ENCODE measurements around the gene HARS2. TPM values are rescaled to one million over a fixed set of nuclear protein-coding genes. Genes with fewer than 3 reads are reported as not detected.
A peak's percentile ranks its signal among the peaks of the same experiment; 100 is the strongest.
"Not testable (repeated sequence)": the region's sequence is repeated elsewhere in the genome, so short reads cannot be mapped to it uniquely, and the experiment has no call there.

Gene HARS2
- total and polyA plus RNA-seq, 9 donors, result 21.8 to 29.5 (median 25.0) TPM

GRCh38 chr5:140696891-140697492 is 5.7 kb downstream of the HARS2 start:
- Histone ChIP-seq H3K27me3 (ENCODE audit: control insufficient read depth, insufficient read depth, low read length) (no peaks in the 10 kb centered on the region), H3K9me3 (replicated peaks; ENCODE audit: control insufficient read depth, low read depth, low read length) (no peaks in the 10 kb centered on the region), H3K36me3 (ENCODE audit: control insufficient read depth, insufficient read depth, low read length) (peaks cover 73% of the 10 kb centered on the region), H3K4me1 (ENCODE audit: control insufficient read depth, insufficient read depth, low read length) (peaks cover 16% of the 10 kb centered on the region), H3K4me3 (ENCODE audit: low read length) (no peak overlapping the region), H3K27ac (ENCODE audit: low read length) (no peak overlapping the region)
- 90% methylated on average over 4 of the region's 4 CpGs for WGBS (ENCODE audit: insufficient coverage)
- no peak for DNase-seq

DNA sequence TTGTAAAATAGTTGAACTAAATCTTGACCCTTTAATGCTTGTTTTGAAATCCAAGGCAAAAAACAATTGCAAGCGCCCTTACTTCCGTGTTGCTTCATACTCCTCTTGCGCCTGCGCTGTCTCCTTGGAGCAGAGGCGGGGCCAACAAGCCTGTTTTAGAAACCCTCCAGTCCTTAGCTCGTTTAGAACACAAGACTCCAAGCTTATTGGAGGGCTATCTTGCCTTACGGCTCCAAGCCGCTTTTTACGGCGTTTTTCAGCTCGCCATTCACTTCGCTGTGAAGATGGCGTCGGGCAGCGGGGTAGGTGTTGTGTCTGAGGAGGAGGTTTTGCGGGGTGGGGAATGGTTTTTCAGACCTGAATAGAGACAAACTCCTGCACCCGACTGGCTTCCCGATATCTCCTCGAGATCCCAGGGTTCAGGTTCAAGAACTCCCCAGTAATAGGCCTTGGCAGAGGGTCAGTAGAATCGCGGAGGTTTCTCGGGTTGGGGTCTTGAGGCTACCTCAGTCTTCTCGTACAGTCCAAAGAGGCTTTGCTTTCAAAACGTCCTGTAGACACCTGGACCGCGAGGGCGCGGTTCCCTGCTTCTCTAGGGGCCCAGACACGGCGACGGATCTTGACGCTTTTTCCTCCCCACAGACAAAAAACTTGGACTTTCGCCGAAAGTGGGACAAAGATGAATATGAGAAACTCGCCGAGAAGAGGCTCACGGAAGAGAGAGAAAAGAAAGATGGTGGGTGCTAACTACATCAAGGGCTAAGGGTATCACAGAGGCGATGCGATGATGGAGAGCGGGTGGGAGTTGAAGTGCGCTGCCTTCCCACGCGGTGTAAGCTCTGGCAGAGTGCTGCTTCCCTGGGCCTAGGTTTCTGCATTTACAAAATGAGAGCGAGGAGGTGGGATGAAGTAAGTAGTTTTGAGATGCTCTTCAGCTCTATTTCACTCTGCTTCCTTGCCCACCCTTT is 9.2 kb downstream of the HARS2 start, which contains the start of gene ZMAT2:
ZMAT2 (plus strand) TSS at position 271 of the 968 bp plus-strand sequence; CDS start at position 285, 14 bp downstream.
- DNase-seq, result peak; percentile 99

GRCh38 chr5:140707812-140708211 is 16.6 kb downstream of the HARS2 start:
- no peak overlapping the region for H3K27ac ChIP-seq (ENCODE audit: low read length)
- peaks cover 30% of the 10 kb centered on the region for H3K36me3 ChIP-seq (ENCODE audit: control insufficient read depth, insufficient read depth, low read length)

More for the DNA sequence above, 9.2 kb downstream of the HARS2 start, which contains the start of gene ZMAT2:
- Histone ChIP-seq H3K4me3 (ENCODE audit: low read length) (peak within 1 kb of the TSS; percentile 96), H3K27ac (ENCODE audit: low read length) (peak within 1 kb of the TSS; percentile 80), H3K27me3 (ENCODE audit: control insufficient read depth, insufficient read depth, low read length) (no peaks in the 10 kb centered on the region), H3K36me3 (ENCODE audit: control insufficient read depth, insufficient read depth, low read length) (peaks cover 76% of the 10 kb centered on the region), H3K4me1 (ENCODE audit: control insufficient read depth, insufficient read depth, low read length) (peaks cover 9% of the 10 kb centered on the region), H3K9me3 (replicated peaks; ENCODE audit: control insufficient read depth, low read depth, low read length) (no peaks in the 10 kb centered on the region)
- WGBS (ENCODE audit: insufficient coverage), result 2% methylated on average over 37 of the region's 44 CpGs

GRCh38 chr5:140708787-140709186 is 17.5 kb downstream of the HARS2 start:
- WGBS (ENCODE audit: insufficient coverage), result no CpG with 5 or more reads among the region's 9 CpGs
- DNase-seq; H3K4me1 ChIP-seq (ENCODE audit: control insufficient read depth, insufficient read depth, low read length); H3K27me3 ChIP-seq (ENCODE audit: control insufficient read depth, insufficient read depth, low read length); H3K4me3 ChIP-seq (ENCODE audit: low read length); H3K9me3 ChIP-seq (replicated peaks; ENCODE audit: control insufficient read depth, low read depth, low read length); H3K27ac ChIP-seq (ENCODE audit: low read length): not testable (repeated sequence)
- peaks cover 22% of the 10 kb centered on the region for H3K36me3 ChIP-seq (ENCODE audit: control insufficient read depth, insufficient read depth, low read length)

More at GRCh38 chr5:140707812-140708211, 16.6 kb downstream of the HARS2 start:
- DNase-seq, result no peak
- peaks cover 6% of the 10 kb centered on the region for H3K4me1 ChIP-seq (ENCODE audit: control insufficient read depth, insufficient read depth, low read length)
- H3K4me3 ChIP-seq (ENCODE audit: low read length), result no peak overlapping the region
- WGBS (ENCODE audit: insufficient coverage), result 100% methylated on average over 1 of the region's 4 CpGs
- H3K27me3 ChIP-seq (ENCODE audit: control insufficient read depth, insufficient read depth, low read length), result no peaks in the 10 kb centered on the region
- H3K9me3 ChIP-seq (replicated peaks; ENCODE audit: control insufficient read depth, low read depth, low read length), result no peaks in the 10 kb centered on the region

- 0% methylated on average over 20 of the region's 27 CpGs for WGBS (ENCODE audit: insufficient coverage)
- peak; percentile 91 for DNase-seq
These were observed 19.8 kb downstream of the HARS2 start for GRCh38 chr5:140710899-140711552.

DNA sequence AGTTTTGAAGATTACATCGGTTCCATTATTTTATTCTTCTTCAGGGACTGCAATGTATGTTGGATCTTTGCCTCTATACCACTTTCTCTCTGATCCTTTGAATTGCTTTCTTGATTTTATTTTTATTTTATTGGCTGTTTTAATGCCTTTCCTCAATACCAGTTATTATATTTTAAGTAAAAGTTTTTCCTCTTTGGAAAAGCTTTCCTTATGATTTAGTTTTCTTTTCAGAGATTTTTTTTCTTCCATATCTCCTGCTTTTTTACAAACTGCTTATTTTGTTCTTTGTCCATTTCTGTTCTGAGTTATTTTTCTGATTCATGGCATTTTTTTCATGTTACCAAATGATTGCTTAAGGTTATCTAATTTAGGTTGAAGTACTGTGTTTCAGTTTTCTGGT is 20.5 kb downstream of the HARS2 start:
- no peak overlapping the region for H3K4me3 ChIP-seq (ENCODE audit: low read length)
- peaks cover 4% of the 10 kb centered on the region for H3K36me3 ChIP-seq (ENCODE audit: control insufficient read depth, insufficient read depth, low read length)
- WGBS (ENCODE audit: insufficient coverage), result no CpG with 5 or more reads among the region's 1 CpG
- no peaks in the 10 kb centered on the region for H3K27me3 ChIP-seq (ENCODE audit: control insufficient read depth, insufficient read depth, low read length)
- no peaks in the 10 kb centered on the region for H3K9me3 ChIP-seq (replicated peaks; ENCODE audit: control insufficient read depth, low read depth, low read length)
- H3K27ac ChIP-seq (ENCODE audit: low read length), result no peak overlapping the region
- DNase-seq, result no peak
- H3K4me1 ChIP-seq (ENCODE audit: control insufficient read depth, insufficient read depth, low read length), result peaks cover 6% of the 10 kb centered on the region

More at GRCh38 chr5:140710899-140711552, 19.8 kb downstream of the HARS2 start:
- Histone ChIP-seq H3K4me3 (ENCODE audit: low read length) (peak overlapping the region; percentile 60), H3K36me3 (ENCODE audit: control insufficient read depth, insufficient read depth, low read length) (peaks cover 6% of the 10 kb centered on the region), H3K4me1 (ENCODE audit: control insufficient read depth, insufficient read depth, low read length) (peaks cover 6% of the 10 kb centered on the region), H3K27me3 (ENCODE audit: control insufficient read depth, insufficient read depth, low read length) (no peaks in the 10 kb centered on the region), H3K9me3 (replicated peaks; ENCODE audit: control insufficient read depth, low read depth, low read length) (no peaks in the 10 kb centered on the region), H3K27ac (ENCODE audit: low read length) (peak overlapping the region; percentile 91)

DNA sequence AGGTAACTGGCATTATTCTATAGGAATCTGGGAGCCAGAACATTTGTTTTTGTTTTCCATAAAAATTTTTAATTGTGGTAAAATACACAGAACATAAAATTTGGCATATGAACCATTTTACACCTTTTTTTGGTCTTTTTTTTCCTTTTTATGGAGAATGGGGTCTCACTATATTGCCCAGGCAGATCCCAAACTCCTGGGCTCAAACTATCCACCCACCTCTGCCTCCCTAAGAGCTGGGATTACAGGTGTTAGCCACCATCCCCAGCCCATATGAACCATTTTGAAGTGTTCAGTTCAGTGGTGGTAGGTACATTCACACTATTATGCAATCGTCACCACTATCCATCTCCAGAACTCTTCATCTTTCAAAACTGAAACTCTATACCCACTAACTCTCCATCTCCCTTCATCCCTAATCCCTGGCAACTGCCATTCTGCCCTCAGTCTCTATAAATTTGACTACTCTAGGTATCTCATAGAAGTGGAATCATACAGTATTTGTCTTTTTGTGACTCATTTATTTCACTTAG is 22.4 kb downstream of the HARS2 start:
- peaks cover 6% of the 10 kb centered on the region for H3K4me1 ChIP-seq (ENCODE audit: control insufficient read depth, insufficient read depth, low read length)
- H3K27me3 ChIP-seq (ENCODE audit: control insufficient read depth, insufficient read depth, low read length), result no peaks in the 10 kb centered on the region
- WGBS (ENCODE audit: insufficient coverage), result no CpG with 5 or more reads among the region's 1 CpG
- DNase-seq, result no peak
- no peaks in the 10 kb centered on the region for H3K9me3 ChIP-seq (replicated peaks; ENCODE audit: control insufficient read depth, low read depth, low read length)
- H3K4me3 ChIP-seq (ENCODE audit: low read length), result no peak overlapping the region
- no peaks in the 10 kb centered on the region for H3K36me3 ChIP-seq (ENCODE audit: control insufficient read depth, insufficient read depth, low read length)
- no peak overlapping the region for H3K27ac ChIP-seq (ENCODE audit: low read length)

DNA sequence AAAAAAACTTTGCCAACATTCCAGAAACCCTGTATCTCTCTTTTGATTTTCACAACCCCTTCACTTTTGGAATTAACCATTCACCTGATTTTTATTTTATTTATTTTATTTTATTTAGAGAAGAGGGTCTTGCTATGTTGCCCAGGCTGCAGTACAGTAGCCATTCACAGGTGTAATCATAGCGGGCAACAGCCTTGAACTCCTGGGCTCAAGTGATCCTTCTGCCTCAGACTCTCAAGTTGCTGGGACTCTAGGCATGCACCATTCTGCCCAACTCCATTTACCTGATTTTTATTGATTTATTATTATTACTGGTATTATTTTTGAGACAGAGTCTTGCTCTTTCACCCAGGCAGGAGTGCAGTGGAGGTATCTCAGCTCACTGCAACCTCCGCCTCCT is 25.0 kb downstream of the HARS2 start:
- not testable (repeated sequence) for H3K36me3 ChIP-seq (ENCODE audit: control insufficient read depth, insufficient read depth, low read length); H3K9me3 ChIP-seq (replicated peaks; ENCODE audit: control insufficient read depth, low read depth, low read length); DNase-seq; H3K4me3 ChIP-seq (ENCODE audit: low read length); H3K27me3 ChIP-seq (ENCODE audit: control insufficient read depth, insufficient read depth, low read length); H3K27ac ChIP-seq (ENCODE audit: low read length); H3K4me1 ChIP-seq (ENCODE audit: control insufficient read depth, insufficient read depth, low read length)
- 83% methylated on average over 1 of the region's 2 CpGs for WGBS (ENCODE audit: insufficient coverage)

GRCh38 chr5:140718266-140718592 is 27.0 kb downstream of the HARS2 start:
- Histone ChIP-seq H3K27me3 (ENCODE audit: control insufficient read depth, insufficient read depth, low read length) (no peaks in the 10 kb centered on the region), H3K36me3 (ENCODE audit: control insufficient read depth, insufficient read depth, low read length) (no peaks in the 10 kb centered on the region), H3K9me3 (replicated peaks; ENCODE audit: control insufficient read depth, low read depth, low read length) (no peaks in the 10 kb centered on the region), H3K27ac (ENCODE audit: low read length) (no peak overlapping the region), H3K4me3 (ENCODE audit: low read length) (no peak overlapping the region), H3K4me1 (ENCODE audit: control insufficient read depth, insufficient read depth, low read length) (no peaks in the 10 kb centered on the region)
- 91% methylated on average over 4 of the region's 7 CpGs for WGBS (ENCODE audit: insufficient coverage)
- DNase-seq, result no peak

GRCh38 chr5:140720738-140721137 is 29.5 kb downstream of the HARS2 start:
- WGBS (ENCODE audit: insufficient coverage), result 50% methylated on average over 4 of the region's 6 CpGs
- not testable (repeated sequence) for H3K27ac ChIP-seq (ENCODE audit: low read length); H3K4me3 ChIP-seq (ENCODE audit: low read length); H3K9me3 ChIP-seq (replicated peaks; ENCODE audit: control insufficient read depth, low read depth, low read length); H3K36me3 ChIP-seq (ENCODE audit: control insufficient read depth, insufficient read depth, low read length); H3K27me3 ChIP-seq (ENCODE audit: control insufficient read depth, insufficient read depth, low read length); H3K4me1 ChIP-seq (ENCODE audit: control insufficient read depth, insufficient read depth, low read length); DNase-seq

Data from muscle of leg (tissue), 11 donors.